HepG2 (cell line): ENCODE results near the gene LSM14B. TPM values are rescaled to one million over a fixed set of nuclear protein-coding genes. Genes with fewer than 3 reads are reported as not detected.

Experiments
- ATAD3A ChIP-seq: sonication (generic); formaldehyde crosslinking; IDR thresholded peaks from 2 replicates; pipeline ENCODE4 v1.4.0; 2020; ENCODE audit warnings: missing genetic modification reagents
- CAMTA2 ChIP-seq: sonication (generic); formaldehyde crosslinking; IDR thresholded peaks from 2 replicates; pipeline ENCODE4 v1.4.0; 2020; ENCODE audit warnings: mild to moderate bottlenecking, missing genetic modification reagents, borderline replicate concordance
- GLI4 ChIP-seq: sonication (generic); formaldehyde crosslinking; IDR thresholded peaks from 2 replicates; pipeline ENCODE4 v1.5.1; 2020; ENCODE audit warnings: missing genetic modification reagents, mild to moderate bottlenecking, moderate library complexity, borderline replicate concordance
- IKZF4 ChIP-seq: sonication (generic); formaldehyde crosslinking; IDR thresholded peaks from 2 replicates; pipeline ENCODE4 v1.5.1; 2020; ENCODE audit warnings: borderline replicate concordance, mild to moderate bottlenecking, low read depth, missing genetic modification reagents; ENCODE audit errors: not compliant biosample characterization
- MYNN ChIP-seq: sonication (generic); formaldehyde crosslinking; IDR thresholded peaks from 2 replicates; pipeline ENCODE4 v1.4.0; 2020; ENCODE audit warnings: mild to moderate bottlenecking, low read depth, missing genetic modification reagents
- MYPOP ChIP-seq: sonication (generic); formaldehyde crosslinking; IDR thresholded peaks from 2 replicates; pipeline ENCODE4 v1.8.1; 2023; ENCODE audit warnings: mild to moderate bottlenecking, moderate library complexity, missing genetic modification reagents
- NCOA5 ChIP-seq: sonication (generic); formaldehyde crosslinking; IDR thresholded peaks from 2 replicates; pipeline ENCODE4 v1.4.0; 2020; ENCODE audit warnings: missing genetic modification reagents
- NRL ChIP-seq: sonication (generic); formaldehyde crosslinking; IDR thresholded peaks from 2 replicates; pipeline ENCODE4 v1.5.0; 2020; ENCODE audit warnings: missing genetic modification reagents, mild to moderate bottlenecking, moderate library complexity, borderline replicate concordance
- PBX3 ChIP-seq: sonication (generic); formaldehyde crosslinking; IDR thresholded peaks from 2 replicates; pipeline ENCODE4 v1.8.1; 2023; ENCODE audit warnings: missing genetic modification reagents, inconsistent platforms, borderline replicate concordance
- POLR2A ChIP-seq, 2 experiments: IDR thresholded peaks; 2 replicates each; pipeline ENCODE4 v1.6.1; 2011; ENCODE audit warnings: low read depth in 2 of 2, low read length in 2 of 2, mild to moderate bottlenecking in 1 of 2, moderate library complexity in 1 of 2; ENCODE audit not compliant: insufficient read depth in 1 of 2
- RCOR2 ChIP-seq: IDR thresholded peaks from 2 replicates; pipeline ENCODE4 v1.6.1; 2016; ENCODE audit warnings: missing biosample characterization, missing genetic modification reagents
- RNF219 ChIP-seq: sonication (generic); formaldehyde crosslinking; IDR thresholded peaks from 2 replicates; pipeline ENCODE4 v1.5.0; 2020; ENCODE audit warnings: mild to moderate bottlenecking, missing genetic modification reagents
- SRSF9 ChIP-seq: fragments of 200-400 bp; formaldehyde crosslinking; IDR thresholded peaks from 2 replicates; pipeline ENCODE4 v1.6.1; 2018; ENCODE audit warnings: borderline replicate concordance, mild to moderate bottlenecking, low read depth, low read length; ENCODE audit not compliant: insufficient read depth, poor library complexity, severe bottlenecking
- TEAD3 ChIP-seq: optimal IDR thresholded peaks from 2 replicates; pipeline ENCODE3; 2016; ENCODE audit warnings: borderline replicate concordance
- TFDP2 ChIP-seq: sonication (generic); formaldehyde crosslinking; IDR thresholded peaks from 2 replicates; pipeline ENCODE4 v1.4.0; 2020; ENCODE audit warnings: missing genetic modification reagents
- TOE1 ChIP-seq: sonication (generic); formaldehyde crosslinking; IDR thresholded peaks from 2 replicates; pipeline ENCODE4 v1.4.0; 2020; ENCODE audit warnings: mild to moderate bottlenecking, missing genetic modification reagents
- ZC3H13 ChIP-seq: sonication (generic); formaldehyde crosslinking; IDR thresholded peaks from 2 replicates; pipeline ENCODE4 v1.8.1; 2023; ENCODE audit warnings: mild to moderate bottlenecking, missing genetic modification reagents, moderate library complexity
- ZNF205 ChIP-seq: IDR thresholded peaks from 2 replicates; pipeline ENCODE4 v1.6.1; 2018; ENCODE audit warnings: missing biosample characterization, missing genetic modification reagents
- ZNF501 ChIP-seq: sonication (generic); formaldehyde crosslinking; IDR thresholded peaks from 2 replicates; pipeline ENCODE4 v1.5.1; 2020; ENCODE audit warnings: mild to moderate bottlenecking, moderate library complexity, missing genetic modification reagents
- ZNF552 ChIP-seq: sonication (generic); formaldehyde crosslinking; IDR thresholded peaks from 2 replicates; pipeline ENCODE4 v1.9.0; 2022; ENCODE audit warnings: missing genetic modification reagents, mild to moderate bottlenecking, borderline replicate concordance
- ZNF629 ChIP-seq: sonication (generic); formaldehyde crosslinking; conservative IDR thresholded peaks from 2 replicates; pipeline ENCODE4 v1.5.0; 2020; ENCODE audit warnings: missing genetic modification reagents
- ZNF749 ChIP-seq: sonication (generic); formaldehyde crosslinking; IDR thresholded peaks from 2 replicates; pipeline ENCODE4 v1.8.0; 2022; ENCODE audit warnings: mild to moderate bottlenecking, missing genetic modification reagents, moderate library complexity, borderline replicate concordance
- polyA plus RNA-seq, 8 experiments: library from polyadenylated mRNA; depleted of rRNA in 3 of 8; stranded (reverse) in 7 of 8; unstranded in 1 of 8; fragments of >200 nt; fragmentation: Illumina TruSeq in 4 of 8; extraction: Trizol in 4 of 8; gene quantifications; 2 replicates each; pipeline versions ENCODE4 v1.2.1 to v1.2.3, GENCODE V29; 2011 to 2016; ENCODE audit warnings: low read depth in 4 of 8, missing spikeins in 1 of 8, mixed read lengths in 1 of 8; ENCODE audit not compliant: insufficient read depth in 1 of 8
- total RNA-seq, 5 experiments: library from RNA; depleted of rRNA; stranded (reverse); fragments of >200 nt; fragmentation: Illumina TruSeq; extraction: Trizol; gene quantifications; 2 replicates each; pipeline ENCODE4 v1.2.3, GENCODE V29; 2016; ENCODE audit warnings: low read depth in 1 of 5

Gene LSM14B
- total and polyA plus RNA-seq, 2 of the 13 experiments (the other 11 are each of a cell fraction or from before 2014, with no cell fraction given) = 43.3 to 79.2 TPM

- 0 out of 2 replicates have a peak, but pooled peaks have one; percentile 36 for TF ChIP-seq ZNF552 (CRISPR knock-in tag)
- peak; percentile 46; the same call in 1 of the 2 replicates for TF ChIP-seq ZC3H13 (CRISPR knock-in tag)
- peak; percentile 8; the same call in 1 of the 2 replicates for TF ChIP-seq MYPOP (CRISPR knock-in tag)
- no peak for TF ChIP-seq SRSF9
- TF ChIP-seq ZNF629 (CRISPR knock-in tag) = no peak
- TF ChIP-seq NRL (CRISPR knock-in tag) = 0 out of 2 replicates have a peak, but pooled peaks have one; percentile 51
- no peak; the same call in 1 of the 2 replicates for TF ChIP-seq CAMTA2
- TF ChIP-seq ZNF501 = no peak
- no peak for TF ChIP-seq RNF219 (CRISPR knock-in tag)
- peak; percentile 16; the same call in 1 of the 2 replicates for TF ChIP-seq MYNN (CRISPR knock-in tag)
- TF ChIP-seq NCOA5 (CRISPR knock-in tag) = no peak
- 0 out of 2 replicates have a peak, but pooled peaks have one; percentile 21 for TF ChIP-seq ZNF749 (CRISPR knock-in tag)
- no peak for TF ChIP-seq RCOR2 (CRISPR knock-in tag)
- no peak; the same call in 1 of the 2 replicates for TF ChIP-seq GLI4 (CRISPR knock-in tag)
- no peak for TF ChIP-seq ZNF205 (CRISPR knock-in tag)
- TF ChIP-seq TFDP2 (CRISPR knock-in tag) = peak; percentile 96
- peak; percentile 15 for TF ChIP-seq IKZF4
- TF ChIP-seq ATAD3A = no peak
- peak in 1 of 2 experiments; percentile 68; a peak in 2 of 4 replicates for TF ChIP-seq POLR2A (IDR thresholded peaks at IDR 0.05; ENCODE audit: insufficient read depth in 1 of 2, low read depth in 2 of 2, low read length in 2 of 2)
- peak; percentile 6 for TF ChIP-seq TEAD3 (CRISPR knock-in tag)
- 0 out of 2 replicates have a peak, but pooled peaks have one; percentile 63 for TF ChIP-seq PBX3 (CRISPR knock-in tag)
- 0 out of 2 replicates have a peak, but pooled peaks have one; percentile 30 for TF ChIP-seq TOE1 (CRISPR knock-in tag)
These were observed at the start of gene LSM14B (continued) for GRCh38 chr20:62121776-62122653.
